Right atrium auricular region (tissue), 2 donors: ENCODE results near the gene HSPA4. TPM values are rescaled to one million over a fixed set of nuclear protein-coding genes. Genes with fewer than 3 reads are reported as not detected.
"Not testable (repeated sequence)": the region's sequence is repeated elsewhere in the genome, so short reads cannot be mapped to it uniquely, and the experiment has no call there.

Source experiments
- DNase-seq: peaks from one replicate; pipeline ENCODE4 v3.0.0-alpha.2; 2019; ENCODE audit warnings: low spot score
- H3K27ac ChIP-seq, 2 donors: fragments of 200-600 bp; sonication (generic); 1 replicate in 1 of 2; 2 replicates in 1 of 2; pipeline ENCODE4 v1.5.1; 2016 to 2019
- H3K27me3 ChIP-seq, 2 donors: fragments of 200-600 bp; sonication (generic); one replicate each; pipeline versions ENCODE4 v1.5.1 to v1.6.0; 2017 to 2019
- H3K36me3 ChIP-seq: fragments of 200-600 bp; sonication (generic); one replicate; pipeline ENCODE4 v1.5.1; 2016
- H3K4me1 ChIP-seq, 2 donors: fragments of 200-600 bp; sonication (generic); one replicate each; pipeline versions ENCODE4 v1.5.1 to v1.6.0; 2017 to 2019
- H3K4me3 ChIP-seq, 2 donors: fragments of 200-600 bp; sonication (generic); 1 replicate in 1 of 2; 2 replicates in 1 of 2; pipeline ENCODE4 v1.5.1; 2017 to 2019; ENCODE audit warnings: mild to moderate bottlenecking in 1 of 2, moderate library complexity in 1 of 2
- H3K9me3 ChIP-seq, 2 donors: fragments of 200-600 bp; sonication (generic); one replicate each; pipeline ENCODE4 v1.5.1; 2019
- total RNA-seq, 2 donors: library from RNA; depleted of rRNA; stranded (reverse); fragments of >200 nt; gene quantifications; one replicate each; pipeline ENCODE4 v1.1.0, GENCODE V29; 2016
- TF ChIP-seq, protein P1 (sequence below), 2 donors: fragments of 200-600 bp; sonication (generic); IDR thresholded peaks; one replicate each; pipeline ENCODE4 v1.5.1; 2019; ENCODE audit warnings: antibody characterized with exemption in 2 of 2

HSPA4 gene
- total RNA-seq, 2 donors from 2014 or later = 50.4 to 56.3 TPM

DNA sequence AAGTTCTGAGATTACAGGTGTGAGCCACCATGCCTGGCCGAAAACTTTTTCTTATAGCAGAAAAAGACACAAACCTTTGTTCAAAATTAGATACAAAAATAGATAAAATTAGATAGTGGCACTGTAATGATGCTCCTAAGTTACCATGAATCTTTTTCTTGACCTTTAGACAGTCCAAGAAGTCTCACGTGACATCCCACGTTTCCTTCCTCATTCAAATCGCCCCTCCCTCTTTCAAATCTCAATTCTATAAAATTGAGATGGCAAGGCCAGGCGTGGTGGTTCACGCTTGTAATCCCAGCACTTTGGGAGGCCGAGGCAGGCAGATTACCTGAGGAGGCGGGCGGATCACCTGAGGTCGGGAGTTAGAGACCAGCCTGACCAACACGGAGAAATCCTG lies 17.7 kb upstream of the HSPA4 start:
- Histone ChIP-seq H3K36me3 (no peaks in the 10 kb centered on the region), H3K27ac (no peak overlapping the region), H3K9me3 (no peaks in the 10 kb centered on the region), H3K27me3 (no peaks in the 10 kb centered on the region), H3K4me3 (no peak overlapping the region), H3K4me1 (no peaks in the 10 kb centered on the region)
- DNase-seq = no peak
- TF ChIP-seq, protein P1, sequence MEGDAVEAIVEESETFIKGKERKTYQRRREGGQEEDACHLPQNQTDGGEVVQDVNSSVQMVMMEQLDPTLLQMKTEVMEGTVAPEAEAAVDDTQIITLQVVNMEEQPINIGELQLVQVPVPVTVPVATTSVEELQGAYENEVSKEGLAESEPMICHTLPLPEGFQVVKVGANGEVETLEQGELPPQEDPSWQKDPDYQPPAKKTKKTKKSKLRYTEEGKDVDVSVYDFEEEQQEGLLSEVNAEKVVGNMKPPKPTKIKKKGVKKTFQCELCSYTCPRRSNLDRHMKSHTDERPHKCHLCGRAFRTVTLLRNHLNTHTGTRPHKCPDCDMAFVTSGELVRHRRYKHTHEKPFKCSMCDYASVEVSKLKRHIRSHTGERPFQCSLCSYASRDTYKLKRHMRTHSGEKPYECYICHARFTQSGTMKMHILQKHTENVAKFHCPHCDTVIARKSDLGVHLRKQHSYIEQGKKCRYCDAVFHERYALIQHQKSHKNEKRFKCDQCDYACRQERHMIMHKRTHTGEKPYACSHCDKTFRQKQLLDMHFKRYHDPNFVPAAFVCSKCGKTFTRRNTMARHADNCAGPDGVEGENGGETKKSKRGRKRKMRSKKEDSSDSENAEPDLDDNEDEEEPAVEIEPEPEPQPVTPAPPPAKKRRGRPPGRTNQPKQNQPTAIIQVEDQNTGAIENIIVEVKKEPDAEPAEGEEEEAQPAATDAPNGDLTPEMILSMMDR (IDR thresholded peaks at IDR 0.05) = no peak

DNA sequence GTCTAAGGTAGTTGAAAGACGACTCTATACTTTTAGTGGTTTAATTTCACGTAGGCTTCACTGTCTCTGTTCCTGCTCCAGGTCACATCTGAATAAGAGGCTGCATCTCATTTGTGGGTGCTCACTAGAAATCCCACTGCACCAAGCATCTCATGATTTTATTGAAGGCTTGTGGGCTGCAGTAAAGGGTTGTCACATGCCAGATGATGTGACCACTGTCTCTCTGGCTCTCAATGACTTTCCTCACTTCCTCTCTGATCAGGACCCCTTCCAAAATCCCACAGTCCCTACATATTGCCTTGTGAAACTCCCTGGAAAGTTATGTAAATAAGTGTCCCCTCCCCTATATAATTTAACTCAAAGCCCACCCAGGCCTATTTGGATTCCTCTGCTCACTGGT lies 16.6 kb upstream of the HSPA4 start:
- no peak overlapping the region for H3K4me3 ChIP-seq
- H3K27me3 ChIP-seq = no peaks in the 10 kb centered on the region
- no peaks in the 10 kb centered on the region for H3K36me3 ChIP-seq
- no peaks in the 10 kb centered on the region for H3K4me1 ChIP-seq
- no peak for DNase-seq
- no peaks in the 10 kb centered on the region for H3K9me3 ChIP-seq
- TF ChIP-seq, protein P1 (IDR thresholded peaks at IDR 0.05) = no peak
- no peak overlapping the region for H3K27ac ChIP-seq

DNA sequence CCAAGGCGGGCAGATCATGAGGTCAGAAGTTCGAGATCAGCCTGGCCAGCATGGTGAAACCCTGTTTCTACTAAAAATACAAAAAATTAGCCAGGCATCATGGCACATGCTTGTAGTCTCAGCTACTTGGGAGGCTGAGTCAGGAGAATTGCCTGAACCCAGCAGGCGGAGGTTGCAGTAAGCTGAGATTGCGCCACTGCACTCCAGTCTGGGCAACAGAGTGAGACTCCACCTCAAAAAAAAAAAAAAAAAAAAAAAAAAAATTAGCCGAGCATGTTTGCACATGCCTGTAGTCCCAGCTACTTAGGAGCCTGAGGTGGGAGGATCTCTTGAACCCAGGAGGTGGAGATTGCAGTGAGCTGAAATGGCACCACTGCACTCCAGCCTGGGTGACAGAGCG lies 15.1 kb upstream of the HSPA4 start:
- H3K9me3 ChIP-seq, H3K36me3 ChIP-seq, H3K27me3 ChIP-seq, H3K4me3 ChIP-seq, DNase-seq, H3K4me1 ChIP-seq, H3K27ac ChIP-seq: not testable (repeated sequence)

DNA sequence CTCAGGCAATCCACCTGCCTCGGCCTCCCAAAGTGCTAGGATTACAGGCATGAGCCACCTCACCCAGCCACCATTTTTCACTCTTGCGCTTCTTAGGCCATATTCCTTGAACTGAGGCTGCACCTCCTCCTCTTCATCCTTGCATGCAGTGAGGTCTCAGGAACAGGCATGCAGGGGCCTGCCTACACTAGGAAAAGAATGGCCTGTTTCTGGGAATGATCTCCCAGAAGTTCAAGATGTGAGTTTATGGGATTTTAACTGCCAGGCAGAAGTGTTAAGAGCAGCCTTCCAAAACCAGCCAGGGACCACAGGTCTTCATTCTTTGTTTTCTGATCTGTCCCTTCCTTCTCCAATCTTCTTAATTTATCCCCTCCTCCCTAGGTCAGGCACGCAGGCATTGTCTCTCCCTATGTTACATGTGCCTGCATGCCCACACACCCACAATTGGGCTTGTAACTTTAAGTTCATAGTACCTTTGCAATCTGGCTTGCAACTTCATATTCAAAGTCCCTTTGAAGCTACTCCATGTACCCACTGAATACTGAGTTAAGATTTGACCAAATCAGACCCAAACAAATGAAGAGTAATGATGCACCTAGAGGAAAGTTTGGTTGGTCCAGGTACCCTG lies 10.5 kb upstream of the HSPA4 start:
- Histone ChIP-seq H3K27me3 (no peaks in the 10 kb centered on the region), H3K27ac (no peak overlapping the region), H3K36me3 (no peaks in the 10 kb centered on the region), H3K4me1 (no peaks in the 10 kb centered on the region), H3K9me3 (no peaks in the 10 kb centered on the region), H3K4me3 (no peak overlapping the region)
- TF ChIP-seq, protein P1 (IDR thresholded peaks at IDR 0.05) = no peak
- no peak for DNase-seq

DNA sequence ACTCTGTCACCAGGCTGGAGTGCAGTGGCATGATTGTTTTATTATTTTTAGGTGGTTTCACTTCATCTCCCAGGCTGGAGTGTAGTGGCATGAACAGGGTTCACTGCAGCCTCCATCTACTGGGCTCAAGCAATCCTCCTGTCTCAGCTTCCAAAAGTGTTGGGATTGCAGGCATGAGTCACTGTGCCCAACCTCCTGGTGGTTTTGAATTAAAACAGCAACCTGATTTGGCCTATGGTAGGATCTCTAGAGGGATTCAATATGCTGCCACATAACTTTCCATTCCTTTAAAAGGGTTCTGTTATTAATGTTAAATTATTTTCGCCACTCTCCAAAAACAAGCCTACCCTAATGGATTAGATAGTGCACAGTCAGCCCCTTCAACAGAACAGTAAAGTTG lies 9.9 kb upstream of the HSPA4 start:
- no peak for DNase-seq
- Histone ChIP-seq H3K9me3 (no peaks in the 10 kb centered on the region), H3K4me1 (no peaks in the 10 kb centered on the region), H3K27me3 (no peaks in the 10 kb centered on the region), H3K27ac (no peak overlapping the region), H3K4me3 (no peak overlapping the region), H3K36me3 (no peaks in the 10 kb centered on the region)
- TF ChIP-seq, protein P1 (IDR thresholded peaks at IDR 0.05) = no peak

DNA sequence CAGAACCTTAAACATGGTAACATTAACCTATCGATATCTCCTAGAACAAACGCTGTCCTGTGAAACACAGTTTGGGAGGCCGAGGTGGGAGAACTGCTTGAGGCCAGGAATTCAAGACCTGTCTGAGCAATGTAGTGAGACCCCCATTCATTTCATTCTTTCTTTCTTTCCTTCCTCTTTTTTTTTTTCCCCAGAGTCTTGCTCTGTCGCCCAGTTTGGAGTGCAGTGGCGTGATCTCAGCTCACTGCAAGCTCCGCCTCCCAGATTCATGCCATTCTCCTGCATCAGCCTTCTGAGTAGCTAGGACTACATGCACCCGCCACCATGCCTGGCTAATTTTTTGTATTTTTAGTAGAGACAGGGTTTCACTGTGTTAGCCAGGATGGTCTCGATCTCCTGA lies 5.3 kb upstream of the HSPA4 start:
- not testable (repeated sequence) for H3K27me3 ChIP-seq, DNase-seq, H3K4me3 ChIP-seq, H3K9me3 ChIP-seq, H3K36me3 ChIP-seq, H3K27ac ChIP-seq
- peaks cover 0 to 22% of the 10 kb centered on the region in 2 donors for H3K4me1 ChIP-seq

DNA sequence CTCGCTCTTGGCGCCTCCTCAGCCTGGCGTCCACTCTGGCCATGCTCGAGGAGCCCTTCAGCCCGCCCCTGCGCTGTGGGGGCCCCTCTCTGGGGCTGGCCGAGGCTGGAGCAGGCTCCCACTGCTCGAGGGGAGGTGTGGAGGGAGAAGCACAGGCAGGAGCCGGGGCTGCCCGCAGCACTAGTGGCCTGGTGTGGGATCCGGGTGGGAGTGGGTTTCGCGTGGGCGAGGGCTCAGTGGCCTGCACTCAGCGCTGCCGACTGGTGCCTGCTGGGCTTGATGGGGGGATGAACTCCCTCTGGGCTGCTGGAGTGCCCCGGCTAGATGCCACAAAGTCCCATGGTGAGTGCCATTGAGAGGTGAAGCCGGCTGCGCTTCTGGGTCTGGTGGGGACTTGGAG lies 4.4 kb upstream of the HSPA4 start:
- TF ChIP-seq, protein P1 (IDR thresholded peaks at IDR 0.05) = no peak
- peaks cover 0 to 22% of the 10 kb centered on the region in 2 donors for H3K4me1 ChIP-seq
- H3K4me3 ChIP-seq = no peak overlapping the region
- no peak overlapping the region for H3K27ac ChIP-seq
- no peaks in the 10 kb centered on the region for H3K27me3 ChIP-seq
- no peaks in the 10 kb centered on the region for H3K36me3 ChIP-seq
- no peak for DNase-seq
- H3K9me3 ChIP-seq = no peaks in the 10 kb centered on the region
